ENCODE data around the gene MRPL23.

Gene MRPL23

GRCh38 chr11:1943576-1943975 lies 3.6 kb upstream of the MRPL23 start:
- H3K9me3 ChIP-seq (ENCODE audit: low read length): no peaks in the 10 kb centered on the region
- no peaks in the 10 kb centered on the region for H3K27me3 ChIP-seq (ENCODE audit: insufficient read depth, low read length)
- H3K36me3 ChIP-seq (ENCODE audit: insufficient read depth, low read length): no peaks in the 10 kb centered on the region
- H3K4me1 ChIP-seq (ENCODE audit: insufficient read depth, low read length): no peaks in the 10 kb centered on the region
- H3K4me3 ChIP-seq (ENCODE audit: low read length): no peak overlapping the region
- H2AFZ ChIP-seq (ENCODE audit: low read depth, low read length): no peak overlapping the region

GRCh38 chr11:1943977-1944376 lies 3.2 kb upstream of the MRPL23 start:
- Histone ChIP-seq H3K4me3 (ENCODE audit: low read length) (no peak overlapping the region), H2AFZ (ENCODE audit: low read depth, low read length) (no peak overlapping the region), H3K36me3 (ENCODE audit: insufficient read depth, low read length) (no peaks in the 10 kb centered on the region), H3K4me1 (ENCODE audit: insufficient read depth, low read length) (no peaks in the 10 kb centered on the region), H3K27me3 (ENCODE audit: insufficient read depth, low read length) (no peaks in the 10 kb centered on the region), H3K9me3 (ENCODE audit: low read length) (no peaks in the 10 kb centered on the region)

GRCh38 chr11:1947592-1948237 lies 583 bp downstream of the MRPL23 start:
- Histone ChIP-seq H3K4me3 (ENCODE audit: low read length) (no peak overlapping the region), H3K9me3 (ENCODE audit: low read length) (no peaks in the 10 kb centered on the region), H2AFZ (ENCODE audit: low read depth, low read length) (no peak overlapping the region), H3K4me1 (ENCODE audit: insufficient read depth, low read length) (no peaks in the 10 kb centered on the region), H3K27me3 (ENCODE audit: insufficient read depth, low read length) (no peaks in the 10 kb centered on the region), H3K36me3 (ENCODE audit: insufficient read depth, low read length) (no peaks in the 10 kb centered on the region)

- Histone ChIP-seq H2AFZ (ENCODE audit: low read depth, low read length) (no peak overlapping the region), H3K27me3 (ENCODE audit: insufficient read depth, low read length) (no peaks in the 10 kb centered on the region), H3K4me1 (ENCODE audit: insufficient read depth, low read length) (no peaks in the 10 kb centered on the region)
These were observed 1.3 kb downstream of the MRPL23 start for GRCh38 chr11:1948389-1948788.

GRCh38 chr11:1949302-1949701 lies 2.2 kb downstream of the MRPL23 start:
- no peak overlapping the region for H3K4me3 ChIP-seq (ENCODE audit: low read length)
- H3K4me1 ChIP-seq (ENCODE audit: insufficient read depth, low read length): no peaks in the 10 kb centered on the region
- no peaks in the 10 kb centered on the region for H3K36me3 ChIP-seq (ENCODE audit: insufficient read depth, low read length)
- no peaks in the 10 kb centered on the region for H3K9me3 ChIP-seq (ENCODE audit: low read length)
- no peaks in the 10 kb centered on the region for H3K27me3 ChIP-seq (ENCODE audit: insufficient read depth, low read length)
- no peak overlapping the region for H2AFZ ChIP-seq (ENCODE audit: low read depth, low read length)

More at GRCh38 chr11:1948389-1948788, 1.3 kb downstream of the MRPL23 start:
- no peak overlapping the region for H3K4me3 ChIP-seq (ENCODE audit: low read length)
- H3K36me3 ChIP-seq (ENCODE audit: insufficient read depth, low read length): no peaks in the 10 kb centered on the region
- H3K9me3 ChIP-seq (ENCODE audit: low read length): no peaks in the 10 kb centered on the region

GRCh38 chr11:1949922-1950321 lies 2.8 kb downstream of the MRPL23 start:
- Histone ChIP-seq H3K4me3 (ENCODE audit: low read length) (no peak overlapping the region), H3K36me3 (ENCODE audit: insufficient read depth, low read length) (no peaks in the 10 kb centered on the region), H2AFZ (ENCODE audit: low read depth, low read length) (no peak overlapping the region), H3K9me3 (ENCODE audit: low read length) (no peaks in the 10 kb centered on the region), H3K27me3 (ENCODE audit: insufficient read depth, low read length) (no peaks in the 10 kb centered on the region), H3K4me1 (ENCODE audit: insufficient read depth, low read length) (no peaks in the 10 kb centered on the region)

- Histone ChIP-seq H3K4me1 (ENCODE audit: insufficient read depth, low read length) (no peaks in the 10 kb centered on the region), H3K9me3 (ENCODE audit: low read length) (no peaks in the 10 kb centered on the region), H3K4me3 (ENCODE audit: low read length) (no peak overlapping the region), H3K36me3 (ENCODE audit: insufficient read depth, low read length) (no peaks in the 10 kb centered on the region), H3K27me3 (ENCODE audit: insufficient read depth, low read length) (no peaks in the 10 kb centered on the region), H2AFZ (ENCODE audit: low read depth, low read length) (no peak overlapping the region)
These were observed 5.8 kb downstream of the MRPL23 start for GRCh38 chr11:1952806-1953482.

- Histone ChIP-seq H3K36me3 (ENCODE audit: insufficient read depth, low read length) (no peaks in the 10 kb centered on the region), H3K4me1 (ENCODE audit: insufficient read depth, low read length) (no peaks in the 10 kb centered on the region), H3K27me3 (ENCODE audit: insufficient read depth, low read length) (no peaks in the 10 kb centered on the region), H3K4me3 (ENCODE audit: low read length) (no peak overlapping the region), H2AFZ (ENCODE audit: low read depth, low read length) (no peak overlapping the region), H3K9me3 (ENCODE audit: low read length) (no peaks in the 10 kb centered on the region)
These were observed 6.5 kb downstream of the MRPL23 start for GRCh38 chr11:1953489-1954266.

GRCh38 chr11:1958367-1958766 lies 11.2 kb downstream of the MRPL23 start:
- no peak overlapping the region for H2AFZ ChIP-seq (ENCODE audit: low read depth, low read length)
- no peaks in the 10 kb centered on the region for H3K27me3 ChIP-seq (ENCODE audit: insufficient read depth, low read length)
- H3K4me3 ChIP-seq (ENCODE audit: low read length): no peak overlapping the region
- H3K4me1 ChIP-seq (ENCODE audit: insufficient read depth, low read length): no peaks in the 10 kb centered on the region
- no peaks in the 10 kb centered on the region for H3K36me3 ChIP-seq (ENCODE audit: insufficient read depth, low read length)
- H3K9me3 ChIP-seq (ENCODE audit: low read length): no peaks in the 10 kb centered on the region

- Histone ChIP-seq H3K9me3 (ENCODE audit: low read length) (no peaks in the 10 kb centered on the region), H3K36me3 (ENCODE audit: insufficient read depth, low read length) (no peaks in the 10 kb centered on the region), H3K4me1 (ENCODE audit: insufficient read depth, low read length) (no peaks in the 10 kb centered on the region), H3K27me3 (ENCODE audit: insufficient read depth, low read length) (no peaks in the 10 kb centered on the region), H3K4me3 (ENCODE audit: low read length) (no peak overlapping the region), H2AFZ (ENCODE audit: low read depth, low read length) (no peak overlapping the region)
These were observed 12.7 kb downstream of the MRPL23 start for GRCh38 chr11:1959786-1960185.

- Histone ChIP-seq H3K4me3 (ENCODE audit: low read length) (no peak overlapping the region), H3K4me1 (ENCODE audit: insufficient read depth, low read length) (no peaks in the 10 kb centered on the region), H3K36me3 (ENCODE audit: insufficient read depth, low read length) (no peaks in the 10 kb centered on the region), H3K27me3 (ENCODE audit: insufficient read depth, low read length) (no peaks in the 10 kb centered on the region), H2AFZ (ENCODE audit: low read depth, low read length) (no peak overlapping the region), H3K9me3 (ENCODE audit: low read length) (no peaks in the 10 kb centered on the region)
These were observed 16.7 kb downstream of the MRPL23 start for GRCh38 chr11:1963864-1964263.

GRCh38 chr11:1964348-1964747 lies 17.2 kb downstream of the MRPL23 start:
- no peak overlapping the region for H3K4me3 ChIP-seq (ENCODE audit: low read length)
- H3K27me3 ChIP-seq (ENCODE audit: insufficient read depth, low read length): no peaks in the 10 kb centered on the region
- no peaks in the 10 kb centered on the region for H3K4me1 ChIP-seq (ENCODE audit: insufficient read depth, low read length)
- H3K36me3 ChIP-seq (ENCODE audit: insufficient read depth, low read length): no peaks in the 10 kb centered on the region
- H2AFZ ChIP-seq (ENCODE audit: low read depth, low read length): no peak overlapping the region
- no peaks in the 10 kb centered on the region for H3K9me3 ChIP-seq (ENCODE audit: low read length)

GRCh38 chr11:1964955-1965354 lies 17.8 kb downstream of the MRPL23 start:
- Histone ChIP-seq H2AFZ (ENCODE audit: low read depth, low read length) (no peak overlapping the region), H3K4me1 (ENCODE audit: insufficient read depth, low read length) (no peaks in the 10 kb centered on the region), H3K36me3 (ENCODE audit: insufficient read depth, low read length) (no peaks in the 10 kb centered on the region), H3K4me3 (ENCODE audit: low read length) (no peak overlapping the region), H3K27me3 (ENCODE audit: insufficient read depth, low read length) (no peaks in the 10 kb centered on the region), H3K9me3 (ENCODE audit: low read length) (no peaks in the 10 kb centered on the region)

All from neuron (in vitro differentiated cells).